ENCODE measurements around the gene NACA.
"Not testable (repeated sequence)": the region's sequence is repeated elsewhere in the genome, so short reads cannot be mapped to it uniquely, and the experiment has no call there.

Gene NACA

DNA sequence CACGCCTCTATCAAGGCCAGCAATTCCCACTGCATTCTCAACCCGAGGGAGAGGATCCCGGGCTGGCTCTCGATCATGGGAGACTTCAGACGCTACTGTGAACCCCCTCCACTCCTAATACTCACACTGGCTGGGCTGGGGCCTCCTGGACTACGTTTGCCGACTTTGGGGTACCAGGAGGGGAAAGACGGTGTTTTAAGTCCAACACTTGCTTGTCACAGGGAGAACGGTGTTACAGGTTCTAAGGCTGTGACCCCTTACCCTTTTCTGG, 463 bp downstream of the NACA start:
- peak in 15 of 51 donors; percentile 18 to 81 (median 49) for DNase-seq

- peak in 20 of 51 donors; percentile 4 to 24 (median 12) for DNase-seq
Observed at GRCh38 chr12:56723889-56724700, 1.0 kb downstream of the NACA start.

- DNase-seq: no peak
Observed at GRCh38 chr12:56723352-56723751, 1.7 kb downstream of the NACA start.

DNA sequence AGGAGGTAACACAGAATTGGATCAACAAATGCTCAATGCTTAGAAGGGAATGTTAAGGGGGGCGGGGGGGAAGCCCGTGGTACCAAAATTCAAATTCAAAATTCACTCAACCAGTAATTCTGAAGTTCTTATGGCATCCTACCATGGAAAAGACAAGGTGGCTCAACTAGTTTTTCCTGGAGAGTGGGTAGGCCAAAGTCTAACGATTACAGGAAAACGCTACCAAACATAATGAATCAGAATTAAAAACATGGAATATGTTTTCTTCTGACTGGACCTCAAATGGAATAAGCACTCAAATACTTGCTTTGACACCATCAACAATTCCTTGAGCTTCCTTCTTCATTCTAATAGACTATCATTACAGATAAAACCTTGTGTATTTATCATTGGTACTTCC, 2.3 kb downstream of the NACA start:
- no peak for DNase-seq

DNA sequence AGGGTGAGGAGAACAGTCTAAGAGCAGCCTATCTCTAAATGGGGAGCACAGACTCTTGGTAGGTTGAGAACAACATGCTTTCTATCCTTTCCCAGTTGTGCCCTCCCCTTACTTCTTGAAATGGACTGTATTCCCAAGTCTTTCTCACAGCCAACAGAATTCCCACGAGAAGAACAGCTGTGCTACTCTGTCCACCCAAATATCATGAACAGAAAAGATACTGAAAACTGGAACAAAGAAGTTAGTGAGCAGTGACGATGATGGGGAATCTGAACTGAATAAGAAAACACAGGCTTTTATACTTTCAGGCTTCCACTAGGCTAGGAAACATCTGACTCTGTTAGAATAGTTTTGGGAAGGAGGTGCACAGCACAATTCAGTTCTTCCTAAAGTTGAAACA, 3.4 kb downstream of the NACA start:
- DNase-seq: no peak

- no peak for DNase-seq
Observed at GRCh38 chr12:56721216-56721615, 3.9 kb downstream of the NACA start.

GRCh38 chr12:56720731-56721151, 4.4 kb downstream of the NACA start:
- DNase-seq: no peak

DNA sequence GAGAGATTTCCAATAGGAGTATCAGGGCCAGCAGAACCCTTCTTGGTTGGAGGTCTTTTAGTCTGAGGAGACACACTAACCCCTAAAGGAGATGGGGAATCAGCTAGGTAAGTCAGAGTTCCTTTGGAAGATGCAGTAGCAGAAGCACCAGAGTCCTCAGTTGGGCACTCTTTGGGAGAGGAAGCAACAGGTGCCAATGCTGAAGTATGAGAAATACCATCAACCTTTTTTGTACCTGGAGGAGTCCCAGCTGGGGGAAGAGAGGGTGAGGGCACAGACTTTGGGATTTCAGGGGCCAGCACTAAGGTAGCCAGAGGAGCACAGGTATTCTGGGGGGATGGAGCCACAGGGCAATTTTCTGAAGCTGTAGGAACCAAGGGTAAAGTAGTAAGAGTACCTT, 6.0 kb downstream of the NACA start:
- DNase-seq: no peak

DNA sequence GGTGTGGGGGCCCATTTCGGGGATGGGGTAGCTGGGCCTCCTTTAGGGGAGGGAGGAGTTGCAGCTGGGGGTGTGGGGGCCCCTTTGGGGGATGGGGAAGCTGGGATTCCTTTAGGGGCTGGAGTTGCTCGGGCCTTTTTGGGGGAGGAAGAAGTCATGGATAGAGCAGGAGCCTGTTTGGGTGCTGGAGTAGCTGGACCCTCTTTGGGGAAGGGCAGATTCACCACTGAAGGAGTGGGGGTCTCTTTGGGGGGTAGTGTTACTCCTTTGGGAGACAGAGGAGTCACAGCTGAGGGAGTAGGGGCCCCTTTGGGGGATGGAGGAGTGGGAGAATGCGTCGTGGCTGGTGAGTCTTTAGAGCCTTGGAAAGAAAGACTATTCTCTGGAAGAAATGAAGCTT, 6.5 kb downstream of the NACA start:
- no peak for DNase-seq

GRCh38 chr12:56718149-56718548, 7.0 kb downstream of the NACA start:
- no peak for DNase-seq

DNA sequence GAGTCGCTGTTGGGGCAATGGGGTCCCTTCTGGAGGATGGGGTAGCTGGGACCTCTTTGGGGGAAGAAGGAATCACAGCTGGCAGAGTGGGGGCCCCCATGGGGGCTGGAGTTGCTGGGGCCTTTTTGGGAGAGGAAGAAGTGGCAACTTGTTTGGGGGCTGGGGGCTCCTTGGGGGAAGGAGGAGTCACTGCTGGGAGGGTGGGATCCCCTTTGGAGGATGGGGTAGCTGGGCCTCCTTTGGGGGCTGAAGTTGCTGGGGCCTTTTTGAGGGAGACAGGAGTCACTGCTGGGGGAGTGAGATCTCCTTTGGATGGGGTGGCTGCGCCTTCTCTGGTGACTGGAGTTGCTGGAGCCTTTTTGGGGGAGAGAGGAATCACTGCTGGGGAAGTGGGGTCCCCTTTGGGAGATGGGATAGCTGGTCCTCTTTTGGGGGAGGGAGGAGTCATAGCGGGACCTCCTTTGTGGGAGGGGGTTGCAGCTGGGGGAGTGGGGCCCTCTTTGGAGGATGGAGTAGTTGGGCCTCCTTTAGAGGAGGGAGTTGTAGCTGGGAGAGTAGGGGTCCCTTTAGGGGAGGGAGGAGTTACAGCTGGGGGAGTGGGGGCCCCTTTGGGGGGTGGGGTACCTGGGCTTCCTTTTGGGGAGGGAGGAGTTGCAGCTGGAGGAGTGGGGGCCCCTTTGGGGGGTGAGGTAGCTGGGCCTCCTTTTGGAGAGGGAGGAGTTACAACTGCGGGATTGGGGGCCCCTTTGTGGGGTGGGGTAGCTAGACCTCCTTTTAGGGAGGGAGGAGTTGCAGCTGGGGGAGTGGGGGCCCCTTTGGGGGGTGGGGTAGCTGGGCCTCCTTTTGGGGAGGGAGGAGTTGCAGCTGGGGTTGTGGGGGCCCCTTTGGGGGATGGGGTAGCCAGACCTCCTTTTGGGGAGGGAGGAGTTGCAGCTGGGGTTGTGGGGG, 7.9 kb downstream of the NACA start:
- no peak for DNase-seq

DNA sequence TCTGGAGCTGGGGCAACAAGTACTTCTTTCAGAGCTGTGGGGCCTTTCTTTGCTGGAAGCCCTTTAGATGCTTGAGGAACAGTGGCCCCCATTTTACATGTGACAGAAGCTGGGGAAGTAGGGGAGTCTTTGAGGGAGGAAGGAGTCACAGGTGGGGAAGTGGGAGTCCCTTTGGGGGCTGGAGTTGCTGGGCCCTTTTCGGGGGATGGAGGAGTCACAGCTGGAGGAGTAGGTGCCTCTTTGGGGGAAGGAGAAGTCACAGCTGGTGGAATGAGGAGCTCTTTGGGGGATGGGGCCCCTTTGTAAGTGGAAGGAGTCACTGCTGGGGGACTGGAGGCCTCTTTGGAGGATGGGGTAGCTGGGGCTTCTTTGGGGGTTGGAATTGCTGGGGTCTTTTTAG, 8.6 kb downstream of the NACA start:
- no peak for DNase-seq

GRCh38 chr12:56715798-56716197, 9.3 kb downstream of the NACA start:
- no peak for DNase-seq

GRCh38 chr12:56714431-56714929, 10.6 kb downstream of the NACA start:
- no peak for DNase-seq

- no peak for DNase-seq
Observed at GRCh38 chr12:56713345-56713744, 11.8 kb downstream of the NACA start.

DNA sequence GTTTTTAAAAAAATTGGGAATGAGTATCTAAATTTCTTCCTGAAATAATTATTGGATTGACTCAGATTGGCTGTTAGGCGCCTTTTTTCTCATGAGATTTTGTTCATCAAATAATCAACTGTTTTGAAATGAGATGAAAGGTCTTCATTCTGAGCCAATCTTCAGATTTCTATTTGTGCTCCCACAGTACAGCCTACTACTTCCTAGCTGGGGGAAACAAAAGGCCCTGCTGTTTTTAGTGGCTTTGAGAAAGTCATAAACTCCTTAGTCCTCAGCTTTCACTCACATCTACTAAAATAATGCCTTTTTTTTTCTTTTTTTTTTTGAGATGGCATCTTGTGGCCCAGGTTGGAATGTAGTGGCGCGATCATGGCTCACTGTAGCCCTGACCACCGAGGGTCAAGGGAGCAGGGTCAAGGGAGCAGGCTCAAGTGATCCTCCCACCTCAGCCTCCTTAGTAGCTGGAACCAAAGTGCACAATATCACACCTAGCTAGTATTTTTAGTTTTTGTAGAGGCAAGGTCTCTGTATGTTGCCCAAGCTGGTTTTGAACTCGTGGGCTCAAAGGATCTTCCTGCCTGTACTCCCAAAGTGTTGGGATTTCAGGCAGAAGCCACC, 15.2 kb downstream of the NACA start:
- DNase-seq: no peak

DNA sequence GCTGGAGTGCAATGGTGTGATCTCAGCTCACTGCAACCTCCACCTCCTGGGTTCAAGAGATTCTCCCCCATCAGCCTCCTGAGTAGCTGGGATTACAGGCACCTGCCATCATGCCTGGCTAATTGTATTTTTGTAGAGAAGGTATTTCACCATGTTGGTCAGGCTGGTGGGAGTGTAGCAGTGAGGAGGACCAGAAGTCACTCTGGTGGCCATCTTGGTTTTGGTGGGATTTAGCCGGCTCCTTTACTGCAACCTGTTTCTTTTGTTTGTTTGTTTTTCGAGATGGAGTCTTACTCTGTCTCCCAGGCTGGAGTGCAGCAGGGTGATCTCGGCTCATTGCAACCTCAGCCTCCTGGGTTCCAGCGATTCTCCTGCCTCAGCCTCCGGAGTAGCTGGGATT, 20.6 kb downstream of the NACA start:
- not testable (repeated sequence) for DNase-seq

GRCh38 chr12:56699020-56699661, 26.0 kb downstream of the NACA start:
- no peak for DNase-seq

DNA sequence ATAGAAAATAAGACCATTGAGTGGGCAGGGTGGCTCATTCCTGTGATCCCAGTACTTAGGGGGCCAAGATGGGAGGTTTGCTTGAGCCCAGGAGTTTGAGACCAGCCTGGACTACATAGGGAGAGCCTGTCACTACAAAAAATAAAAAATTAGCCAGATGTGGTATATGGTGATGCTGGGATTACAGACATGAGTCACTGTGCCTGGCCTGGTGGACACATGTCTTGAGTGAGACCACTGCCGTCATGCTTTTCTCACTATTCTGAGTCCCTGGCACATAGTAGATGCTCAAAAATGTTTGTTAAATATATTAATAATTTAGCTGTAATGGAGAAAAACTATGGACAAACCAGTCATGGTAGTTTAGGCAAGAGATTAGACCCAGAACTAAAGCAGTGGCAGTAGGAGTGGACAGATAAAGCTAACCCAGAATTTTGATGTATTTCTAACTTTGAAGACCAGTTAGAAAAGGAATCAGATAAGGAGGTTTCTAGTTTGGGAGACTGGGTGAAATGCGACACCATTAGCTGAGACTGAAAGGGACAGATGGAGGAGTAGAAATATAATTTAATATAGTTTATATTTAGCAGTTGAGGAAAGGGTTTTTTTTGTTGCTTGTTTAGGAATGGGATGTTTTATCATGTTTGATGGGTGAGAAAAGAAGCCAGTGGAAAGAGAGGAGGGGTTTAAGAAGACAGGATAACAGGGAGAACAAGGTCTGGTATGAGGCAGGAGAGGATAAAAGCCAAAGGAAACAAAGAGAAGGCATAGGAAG, 29.6 kb downstream of the NACA start:
- no peak for DNase-seq

DNA sequence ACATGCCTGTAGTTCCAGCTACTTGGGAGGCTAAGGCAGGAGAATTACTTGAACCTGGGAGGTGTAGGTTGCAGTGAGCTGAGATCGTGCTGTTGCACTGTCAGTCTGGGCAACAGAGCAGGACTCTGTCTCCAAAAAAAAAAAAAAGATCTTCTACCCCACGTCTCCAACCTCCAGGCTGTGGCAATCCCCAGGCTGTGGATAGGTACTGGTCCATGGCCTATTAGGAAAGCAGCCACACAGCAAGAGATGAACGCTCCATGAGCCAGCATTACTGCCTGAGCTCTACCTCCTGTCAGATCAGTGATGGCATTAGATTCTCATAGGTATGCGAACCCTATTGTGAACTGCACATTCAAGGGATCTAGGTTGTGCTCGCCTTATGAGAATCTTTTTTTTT, 30.9 kb downstream of the NACA start:
- no peak for DNase-seq

GRCh38 chr12:56688846-56689109, 36.3 kb downstream of the NACA start:
- DNase-seq: peak in 2 of 51 donors; percentile 44 to 63
